HG03039 (cell line): Measurements from ENCODE around the gene KIF26B.
"Not testable (repeated sequence)": the region's sequence is repeated elsewhere in the genome, so short reads cannot be mapped to it uniquely, and the experiment has no call there.

Source experiments
- ATAC-seq: cut with Tn5 transposase; IDR thresholded peaks from one replicate; pipeline ENCODE4 v1.9.1; 2021; ENCODE audit warnings: mild to moderate bottlenecking, moderate library complexity; ENCODE audit not compliant: unreplicated experiment

Gene KIF26B

GRCh38 chr1:245154429-245155271 lies at the start of gene KIF26B:
TSS of gene KIF26B (plus strand) at chr1:245154985. CDS start at chr1:245155425, 440 bp downstream.
- no peak for ATAC-seq

- no peak for ATAC-seq
These were observed 49.7 kb upstream of the KIF26B start for GRCh38 chr1:245105042-245105441.

- no peak for ATAC-seq
These were observed 48.9 kb upstream of the KIF26B start for GRCh38 chr1:245105815-245106410.

- ATAC-seq = no peak
These were observed 47.0 kb upstream of the KIF26B start for GRCh38 chr1:245107776-245108114.

GRCh38 chr1:245108246-245108645 lies 46.5 kb upstream of the KIF26B start:
- ATAC-seq = no peak

GRCh38 chr1:245108909-245109308 lies 45.9 kb upstream of the KIF26B start:
- no peak for ATAC-seq

GRCh38 chr1:245110406-245110805 lies 44.4 kb upstream of the KIF26B start:
- no peak for ATAC-seq

- ATAC-seq = no peak
These were observed 43.7 kb upstream of the KIF26B start for GRCh38 chr1:245111073-245111472.

GRCh38 chr1:245113649-245114048 lies 41.1 kb upstream of the KIF26B start:
- ATAC-seq = no peak

GRCh38 chr1:245116131-245116530 lies 38.7 kb upstream of the KIF26B start:
- no peak for ATAC-seq

- no peak for ATAC-seq
These were observed 38.0 kb upstream of the KIF26B start for GRCh38 chr1:245116751-245117150.

GRCh38 chr1:245118066-245118465 lies 36.7 kb upstream of the KIF26B start:
- ATAC-seq = no peak

- ATAC-seq = no peak
These were observed 36.0 kb upstream of the KIF26B start for GRCh38 chr1:245118806-245119205.

- no peak for ATAC-seq
These were observed 33.3 kb upstream of the KIF26B start for GRCh38 chr1:245121523-245121922.

GRCh38 chr1:245124241-245124640 lies 30.5 kb upstream of the KIF26B start:
- no peak for ATAC-seq

GRCh38 chr1:245124644-245125043 lies 30.1 kb upstream of the KIF26B start:
- ATAC-seq = no peak

GRCh38 chr1:245126530-245126929 lies 28.3 kb upstream of the KIF26B start:
- no peak for ATAC-seq

GRCh38 chr1:245128381-245129101 lies 26.2 kb upstream of the KIF26B start:
- no peak for ATAC-seq

GRCh38 chr1:245129319-245130240 lies 25.2 kb upstream of the KIF26B start:
- no peak for ATAC-seq

GRCh38 chr1:245130281-245131025 lies 24.3 kb upstream of the KIF26B start:
- ATAC-seq = not testable (repeated sequence)
